ENCODE measurements around the gene SAMD8.
"Not testable (repeated sequence)": the region's sequence is repeated elsewhere in the genome, so short reads cannot be mapped to it uniquely, and the experiment has no call there.

Gene SAMD8

GRCh38 chr10:75146780-75147179 is 35.3 kb downstream of the SAMD8 start:
- no peak for DNase-seq

DNA sequence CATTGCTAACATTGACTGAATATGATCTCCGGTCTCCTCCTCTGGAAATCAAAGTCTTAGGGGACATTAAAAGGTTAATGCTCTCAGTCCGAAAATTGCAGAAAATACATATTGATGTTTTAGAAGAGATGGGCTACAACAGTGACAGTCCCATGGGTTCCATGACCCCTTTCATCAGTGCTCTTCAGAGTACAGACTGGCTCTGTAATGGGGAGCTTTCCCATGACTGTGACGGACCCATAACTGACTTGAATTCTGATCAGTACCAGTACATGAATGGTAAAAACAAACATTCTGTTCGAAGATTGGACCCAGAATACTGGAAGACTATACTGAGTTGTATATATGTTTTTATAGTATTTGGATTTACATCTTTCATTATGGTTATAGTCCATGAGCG is 39.2 kb downstream of the SAMD8 start:
- no peak for DNase-seq

- no peak for DNase-seq
Observed at GRCh38 chr10:75159519-75159918, 48.1 kb downstream of the SAMD8 start.

DNA sequence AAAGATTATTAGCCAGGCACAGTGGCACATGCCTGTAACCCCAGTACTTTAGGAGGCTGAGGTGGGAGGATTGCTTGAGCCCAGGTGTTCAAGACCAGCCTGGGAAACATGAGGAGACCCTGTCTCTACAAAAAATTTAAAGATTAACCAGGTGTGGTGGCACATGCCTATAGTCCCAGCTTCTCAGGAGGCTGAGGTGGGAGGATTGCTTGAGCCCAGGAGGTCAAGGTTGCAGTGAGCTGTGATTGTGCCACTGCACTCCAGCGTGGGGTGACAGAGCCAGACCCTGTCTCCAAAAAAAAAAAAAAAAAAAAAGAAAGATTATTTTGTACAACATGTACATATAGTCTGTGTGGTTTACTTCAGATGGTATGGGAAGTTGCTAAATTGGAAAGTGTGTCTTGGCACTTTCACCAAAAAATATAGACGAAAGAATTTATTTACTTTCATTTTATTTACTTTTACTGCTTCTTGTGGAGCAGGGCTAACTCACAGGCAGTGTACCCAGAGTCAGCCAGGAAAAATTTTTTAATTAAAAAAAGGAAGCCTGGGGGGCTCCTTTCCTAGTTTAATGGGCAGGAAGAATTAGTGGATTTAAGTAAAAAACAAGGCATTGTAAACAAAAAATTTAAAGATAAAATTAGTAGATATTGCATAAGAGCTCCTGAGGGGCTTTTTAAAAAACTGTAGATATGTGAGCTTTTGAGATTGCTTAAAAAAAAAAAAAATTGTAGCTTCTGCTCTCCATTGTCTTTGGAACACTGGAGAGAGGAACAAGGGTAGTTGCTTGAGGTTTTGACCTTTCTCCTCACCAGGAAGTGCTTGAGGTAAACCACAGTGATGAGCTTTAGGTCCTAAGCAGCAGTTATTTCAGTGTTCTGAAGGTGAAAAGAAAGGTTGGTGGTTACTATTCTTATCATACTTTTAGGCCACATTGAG is 54.5 kb downstream of the SAMD8 start:
- no peak for DNase-seq

DNA sequence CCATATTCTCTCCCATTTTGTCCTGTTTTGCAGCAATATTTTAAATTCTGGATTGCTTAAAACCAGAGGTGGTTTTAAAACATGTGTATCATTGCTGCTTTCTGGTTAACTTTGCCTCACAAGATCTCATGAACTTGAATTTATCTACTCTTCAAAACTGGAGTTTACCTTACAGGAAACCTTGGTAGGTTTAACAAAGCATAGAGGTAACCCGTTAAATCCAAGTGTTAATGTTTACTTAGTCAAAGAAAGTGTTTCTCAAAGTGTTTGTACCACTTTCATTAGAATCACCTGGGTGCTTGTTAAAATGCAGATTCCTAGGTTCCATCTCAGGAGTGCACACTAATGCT is 55.1 kb downstream of the SAMD8 start:
- DNase-seq: no peak

- no peak for DNase-seq
Observed at GRCh38 chr10:75168275-75168674, 56.8 kb downstream of the SAMD8 start.

DNA sequence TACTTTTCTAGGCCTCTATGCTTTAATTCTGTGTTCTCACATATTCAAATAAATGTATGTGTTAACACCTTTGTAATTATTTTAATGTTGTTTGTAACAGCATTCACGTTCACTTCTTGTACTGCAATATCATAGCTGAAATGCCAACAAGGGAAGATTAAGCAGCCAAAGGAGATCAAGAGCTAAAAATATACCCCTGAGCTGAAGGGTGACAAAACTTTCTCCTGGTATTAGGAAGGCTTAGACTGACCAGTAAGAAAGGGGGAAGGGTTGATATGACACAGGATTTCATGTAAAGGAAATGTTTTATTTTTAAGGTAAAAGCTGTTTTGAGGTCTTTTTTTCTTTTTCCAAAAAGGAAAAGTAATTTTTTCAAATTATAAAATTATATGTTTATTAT is 58.8 kb downstream of the SAMD8 start:
- DNase-seq: no peak

DNA sequence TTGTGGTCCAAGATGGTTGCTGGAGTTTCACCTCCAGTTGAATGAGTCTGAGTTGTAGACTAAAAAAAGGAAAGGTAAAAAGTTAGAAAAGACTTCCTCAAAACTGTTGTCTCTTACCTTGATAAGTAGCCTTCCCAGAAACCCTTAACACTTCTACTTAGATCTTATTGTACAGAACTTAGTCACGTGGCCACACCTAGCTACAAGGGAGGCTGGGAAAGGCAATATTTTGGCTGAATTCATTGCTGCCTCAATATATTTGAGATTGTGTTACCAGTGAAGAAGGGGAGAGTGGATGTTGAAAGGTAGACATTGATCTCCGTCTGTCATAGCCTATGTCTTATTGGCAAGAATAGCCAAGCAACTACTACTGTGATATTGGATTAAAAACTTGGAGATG is 63.6 kb downstream of the SAMD8 start:
- DNase-seq: no peak

- DNase-seq: no peak
Observed at GRCh38 chr10:75176046-75176445, 64.6 kb downstream of the SAMD8 start.

DNA sequence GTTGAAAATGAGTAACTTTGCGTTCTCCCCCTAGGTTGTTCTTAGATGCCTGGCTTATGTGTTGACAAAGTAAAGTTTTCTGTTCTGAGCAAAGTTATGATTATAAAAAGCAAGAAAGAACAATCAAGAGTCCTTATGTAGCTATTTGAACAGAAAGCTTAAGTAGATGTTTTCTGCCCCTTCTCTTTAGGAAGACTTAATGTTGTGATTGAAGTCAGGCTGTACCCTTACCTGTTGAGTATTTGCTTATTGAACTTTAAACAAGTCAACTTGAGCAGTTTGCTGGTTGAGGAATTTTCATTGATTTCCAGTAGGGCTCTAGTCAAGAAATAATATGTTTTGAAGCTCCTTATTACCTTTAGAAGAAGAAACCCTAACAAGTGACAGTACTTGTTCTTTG is 65.3 kb downstream of the SAMD8 start:
- DNase-seq: no peak

DNA sequence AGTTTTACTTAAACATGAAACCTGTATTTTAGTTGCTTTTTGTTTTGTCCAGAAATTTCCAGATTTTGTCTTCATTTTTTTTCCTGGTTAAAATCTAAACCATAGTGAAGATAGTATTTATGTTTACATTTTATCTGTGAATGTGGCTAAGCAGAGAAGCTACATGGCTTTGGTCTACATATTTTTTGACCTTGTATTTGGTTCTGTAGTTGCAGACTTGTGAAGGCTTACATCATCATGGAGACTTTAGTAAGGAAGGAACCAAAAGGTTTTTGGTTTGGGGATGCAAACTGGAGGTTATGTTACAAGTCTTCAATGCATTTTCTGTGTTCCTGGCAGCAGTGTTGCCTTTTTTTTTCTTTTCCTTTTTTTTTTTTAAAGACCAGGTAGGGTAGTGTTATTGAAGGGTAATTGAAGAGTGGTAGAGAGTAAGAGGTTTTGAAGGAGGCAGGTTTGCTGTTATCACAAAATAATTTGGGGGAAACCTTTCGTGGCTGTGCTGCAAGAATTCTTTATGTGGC is 68.3 kb downstream of the SAMD8 start:
- no peak for DNase-seq

DNA sequence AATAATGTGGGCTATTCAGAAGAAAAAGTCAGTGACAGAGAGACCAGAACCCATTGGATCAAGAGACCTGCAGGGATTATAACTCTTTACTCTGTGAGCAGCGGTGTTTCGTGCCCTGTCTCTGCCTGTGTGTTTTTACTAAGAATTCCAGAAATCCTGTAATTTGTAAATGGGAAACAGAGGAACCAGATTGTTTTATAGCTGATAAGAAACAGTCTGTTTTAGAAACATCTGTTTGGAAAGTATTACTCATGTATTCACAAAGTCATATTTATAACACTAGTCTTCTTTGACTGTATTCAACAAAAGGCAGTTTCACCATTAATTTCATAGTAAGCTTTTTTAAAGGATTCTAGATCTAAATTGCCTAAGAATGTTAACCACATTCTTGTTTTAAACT is 69.1 kb downstream of the SAMD8 start:
- DNase-seq: no peak

- no peak for DNase-seq
Observed at GRCh38 chr10:75181073-75181472, 69.6 kb downstream of the SAMD8 start.

- no peak for DNase-seq
Observed at GRCh38 chr10:75186310-75186709, 74.9 kb downstream of the SAMD8 start.

DNA sequence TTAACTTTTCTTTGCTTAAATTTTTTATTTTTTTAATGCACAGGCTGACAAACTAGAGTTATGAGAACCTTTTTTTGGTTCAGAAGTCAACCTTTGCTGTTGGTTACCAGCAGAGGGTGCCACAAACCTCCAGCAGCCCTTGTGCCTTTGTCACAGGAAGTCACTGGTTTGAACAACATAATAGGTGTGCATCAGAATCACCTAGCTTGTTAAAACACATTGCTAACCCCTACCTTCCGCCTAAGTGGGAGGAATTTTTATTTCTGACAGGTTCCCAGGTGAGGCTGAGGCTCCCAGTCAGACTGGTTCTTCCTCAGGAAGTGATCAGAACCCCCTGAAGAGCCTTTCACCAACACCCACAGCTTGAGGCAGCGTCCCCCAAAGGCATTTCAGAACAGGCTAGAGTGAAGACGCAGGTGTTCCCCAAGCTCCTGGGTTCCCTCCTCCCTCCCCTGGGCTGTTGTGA is 76.5 kb downstream of the SAMD8 start:
- DNase-seq: peak; percentile 28

- DNase-seq: not testable (repeated sequence)
Observed at GRCh38 chr10:75188522-75188921, 77.1 kb downstream of the SAMD8 start.

GRCh38 chr10:75189266-75190096 is 78.0 kb downstream of the SAMD8 start:
- DNase-seq: no peak

GRCh38 chr10:75191821-75192568 is 80.5 kb downstream of the SAMD8 start:
- no peak for DNase-seq

DNA sequence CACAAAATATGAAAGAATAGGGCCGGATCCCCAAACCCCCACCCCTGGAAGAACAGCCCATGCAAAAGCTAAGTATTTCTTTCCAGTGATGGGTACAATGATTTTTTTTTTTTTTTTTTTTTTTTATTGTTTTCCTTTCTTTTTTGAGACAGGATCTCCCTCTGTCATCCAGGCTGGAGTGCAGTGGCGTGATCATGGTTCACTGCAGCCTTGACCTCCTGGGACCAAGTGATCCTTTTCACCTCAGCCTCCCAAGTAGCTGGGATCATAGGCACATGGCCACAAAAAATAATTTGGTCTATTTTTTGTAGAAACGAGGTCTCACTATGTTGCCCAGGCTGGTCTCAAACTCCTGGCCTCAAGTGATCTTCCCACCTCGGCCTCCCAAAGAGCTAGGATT is 83.2 kb downstream of the SAMD8 start:
- not testable (repeated sequence) for DNase-seq

DNA sequence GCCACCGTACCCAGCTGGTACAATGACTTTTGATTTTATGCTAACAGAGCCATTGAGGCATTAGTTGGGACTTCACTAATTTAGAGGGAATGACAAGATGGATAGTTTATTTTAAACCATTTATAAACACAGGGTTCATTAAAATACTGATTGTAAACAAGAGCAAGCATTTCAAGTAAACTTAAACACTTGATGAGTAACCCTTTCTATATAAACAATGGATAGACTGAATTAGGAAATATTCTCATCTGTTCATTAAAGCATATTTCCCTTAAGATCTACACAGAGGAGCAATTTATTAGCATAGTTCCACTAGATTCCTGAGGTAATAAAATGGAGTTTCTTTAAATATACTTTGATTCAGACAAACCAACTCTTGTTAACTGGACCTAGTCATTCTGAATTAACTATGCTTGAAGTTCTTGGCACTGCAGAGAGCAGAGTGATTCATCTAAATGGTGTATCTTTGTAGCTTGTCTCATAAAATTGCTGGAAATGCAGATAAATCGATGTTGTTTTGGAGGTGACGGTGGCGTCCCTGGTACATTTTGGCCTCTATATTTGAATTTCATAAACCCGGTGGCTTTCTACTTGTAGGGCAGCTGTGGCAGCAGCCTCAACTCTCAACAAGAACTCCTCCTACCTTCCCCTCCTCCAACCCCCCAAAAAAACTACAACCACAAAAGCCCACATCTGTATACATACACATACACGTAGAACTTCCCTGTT is 83.7 kb downstream of the SAMD8 start:
- no peak for DNase-seq

DNA sequence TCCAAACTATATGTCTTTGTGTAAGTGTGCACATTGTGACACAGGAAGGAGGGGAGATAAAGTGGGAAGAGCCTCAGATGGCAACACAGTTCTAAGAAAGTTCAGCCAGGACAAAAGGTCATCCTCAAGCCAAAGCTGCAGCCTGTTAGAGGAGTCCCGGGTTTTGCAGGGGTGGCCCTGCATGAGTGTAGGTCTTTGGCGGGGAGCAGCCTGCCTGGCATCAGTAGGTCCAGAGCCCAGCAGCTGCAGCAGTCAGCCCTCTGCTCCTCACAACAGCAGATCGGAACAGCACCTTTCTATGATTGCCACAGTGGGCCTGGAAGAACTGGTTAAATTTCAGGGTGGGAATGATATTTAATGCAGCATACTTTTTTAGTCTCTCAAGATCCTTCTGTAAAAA is 85.6 kb downstream of the SAMD8 start:
- DNase-seq: no peak

- no peak for DNase-seq
Observed at GRCh38 chr10:75197906-75198305, 86.5 kb downstream of the SAMD8 start.

Measured in stimulated activated naive CD4-positive, alpha-beta T cell treated with Interleukin-2 at 50 U/mL for 16 hours (primary cell).